ENCODE data around the gene SALL1.

Gene SALL1

GRCh38 chr16:51107742-51108141 is 43.3 kb downstream of the SALL1 start:
- DNase-seq = no peak

DNA sequence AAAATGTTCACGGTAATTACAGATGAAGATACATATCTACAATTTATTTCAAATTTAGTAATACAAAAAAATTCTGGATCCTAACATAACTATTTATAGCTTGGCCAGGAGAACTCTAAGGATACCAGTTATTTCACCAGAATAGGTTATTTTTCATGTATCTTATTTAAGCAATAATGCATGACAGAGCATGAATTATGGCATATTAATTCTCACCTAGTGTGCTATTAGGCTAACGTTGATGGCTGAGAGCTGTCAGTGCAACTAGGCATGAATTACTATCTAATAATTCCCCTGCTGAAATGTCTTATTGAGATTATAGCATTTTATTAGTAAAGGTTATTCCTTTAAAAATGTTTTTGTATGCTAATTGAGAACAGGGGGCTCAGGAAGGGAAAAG is 44.5 kb downstream of the SALL1 start:
- DNase-seq = no peak

- DNase-seq = no peak
Measured at GRCh38 chr16:51103590-51103989, 47.5 kb downstream of the SALL1 start.

DNA sequence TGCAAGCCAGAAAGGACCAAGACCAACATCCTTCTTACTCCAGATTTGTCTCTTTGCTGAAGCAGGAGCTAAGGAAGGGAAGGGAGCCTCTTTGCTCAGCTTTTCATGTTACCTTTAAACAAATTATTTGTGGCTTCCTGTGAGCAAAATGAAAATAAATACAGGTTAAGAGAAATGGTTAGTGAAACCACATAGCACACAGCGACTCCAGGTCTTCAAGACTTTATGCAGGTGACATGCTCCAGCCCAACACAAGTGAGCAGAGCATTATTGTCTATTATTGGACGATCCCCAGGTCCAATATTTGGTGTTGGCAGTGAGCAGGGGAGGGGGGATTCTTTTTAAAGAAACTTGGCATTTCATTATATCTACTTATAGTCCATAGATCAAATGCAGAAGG is 53.3 kb downstream of the SALL1 start:
- no peak for DNase-seq

DNA sequence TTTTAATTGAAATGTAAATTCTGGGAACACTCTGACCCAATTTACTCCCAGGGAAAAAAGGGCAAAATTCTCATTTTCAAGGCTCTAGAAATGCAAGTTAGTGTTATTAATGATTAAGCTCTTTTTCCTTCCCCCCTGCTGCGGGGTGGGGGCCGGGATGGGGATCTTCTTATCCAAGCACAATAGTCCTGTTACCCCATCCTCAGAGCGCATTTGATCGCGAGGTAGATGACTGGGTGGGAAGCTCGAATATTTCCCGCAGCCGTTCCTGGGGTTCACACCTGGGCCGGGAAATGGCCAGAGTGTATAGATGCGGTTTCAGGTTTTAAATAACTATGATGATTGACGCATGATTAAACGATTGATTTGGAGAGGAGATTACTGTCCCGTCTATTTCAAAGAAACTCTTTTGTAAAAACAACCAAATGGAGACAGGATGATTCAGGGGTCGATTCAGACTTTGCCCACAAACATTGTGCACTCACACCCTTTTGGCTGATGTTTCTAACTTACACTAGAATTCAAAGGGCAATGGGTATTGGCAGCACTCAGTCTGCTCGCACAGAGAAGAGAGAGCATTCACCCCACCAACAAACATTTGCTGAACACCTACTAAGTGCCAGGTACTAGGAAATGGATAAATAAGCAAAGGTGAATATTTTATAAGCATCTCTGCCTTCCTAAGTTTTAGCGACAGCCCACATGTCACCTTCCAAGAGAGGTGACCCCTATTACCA is 55.0 kb downstream of the SALL1 start:
- no peak for DNase-seq

GRCh38 chr16:51095084-51095881 is 55.8 kb downstream of the SALL1 start:
- no peak for DNase-seq

- no peak for DNase-seq
Measured at GRCh38 chr16:51093726-51094280, 57.3 kb downstream of the SALL1 start.
